ENCODE results near the gene SF3B3.
"Not testable (repeated sequence)": the region's sequence is repeated elsewhere in the genome, so short reads cannot be mapped to it uniquely, and the experiment has no call there.

The SF3B3 gene

GRCh38 chr16:70592106-70592571 is 68.5 kb downstream of the SF3B3 start:
- no peak for DNase-seq

- no peak for DNase-seq
These were observed 69.9 kb downstream of the SF3B3 start for GRCh38 chr16:70593544-70593943.

DNA sequence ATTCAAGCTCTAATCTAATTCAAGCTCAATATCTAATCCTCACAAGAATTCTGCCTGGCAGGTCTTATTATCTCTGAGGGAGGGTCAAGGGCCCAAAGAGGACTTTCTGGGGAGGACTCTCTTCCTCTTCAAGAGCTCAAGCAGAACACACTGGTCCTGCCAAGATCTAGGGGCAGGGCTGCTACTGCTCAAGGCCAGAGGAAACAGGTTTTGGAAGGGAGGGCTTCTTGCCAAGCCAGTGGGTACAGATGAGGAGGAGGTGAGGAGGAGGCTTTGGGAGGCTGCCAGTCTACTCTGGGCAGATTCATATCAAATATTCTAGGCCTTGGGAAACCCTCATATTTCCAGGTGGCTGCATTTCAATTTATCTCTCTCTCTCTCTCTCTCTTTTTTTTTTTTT is 71.0 kb downstream of the SF3B3 start:
- DNase-seq, result peak; percentile 11 to 13

DNA sequence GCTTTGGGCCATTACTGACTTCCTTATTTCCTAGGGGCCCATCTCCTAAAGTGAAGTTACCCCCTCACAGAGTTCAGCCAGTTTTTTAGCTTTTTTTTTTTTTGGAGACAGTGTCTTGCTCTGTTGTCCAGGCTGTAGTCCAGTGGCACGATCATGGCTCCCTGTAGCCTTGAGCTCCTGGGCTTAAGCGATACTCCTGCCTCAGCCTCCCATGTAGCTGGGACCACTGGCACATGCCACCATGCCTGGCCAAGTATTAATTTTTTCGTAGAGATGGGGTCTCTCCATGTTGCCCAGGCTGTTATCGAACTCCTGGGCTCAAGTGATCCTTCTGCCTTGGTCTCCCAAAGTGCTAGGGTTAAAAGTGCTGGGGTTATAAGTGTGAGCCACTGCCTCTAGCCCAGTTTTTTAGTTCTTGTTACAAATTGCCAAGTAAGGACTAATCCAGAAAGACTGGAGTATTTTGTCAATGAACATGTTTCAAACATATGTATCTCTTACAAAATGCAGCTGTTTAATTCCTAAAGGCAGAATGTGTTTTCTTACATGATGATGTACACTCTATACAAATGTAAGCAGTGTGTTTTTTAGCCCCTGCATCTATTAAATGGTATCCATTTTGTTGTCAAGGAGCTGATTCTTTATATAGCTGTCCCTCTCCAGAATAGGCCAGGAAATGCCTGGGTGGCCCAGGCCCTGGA is 73.7 kb downstream of the SF3B3 start:
- DNase-seq, result no peak

GRCh38 chr16:70598937-70599503 is 75.4 kb downstream of the SF3B3 start:
- DNase-seq, result no peak

DNA sequence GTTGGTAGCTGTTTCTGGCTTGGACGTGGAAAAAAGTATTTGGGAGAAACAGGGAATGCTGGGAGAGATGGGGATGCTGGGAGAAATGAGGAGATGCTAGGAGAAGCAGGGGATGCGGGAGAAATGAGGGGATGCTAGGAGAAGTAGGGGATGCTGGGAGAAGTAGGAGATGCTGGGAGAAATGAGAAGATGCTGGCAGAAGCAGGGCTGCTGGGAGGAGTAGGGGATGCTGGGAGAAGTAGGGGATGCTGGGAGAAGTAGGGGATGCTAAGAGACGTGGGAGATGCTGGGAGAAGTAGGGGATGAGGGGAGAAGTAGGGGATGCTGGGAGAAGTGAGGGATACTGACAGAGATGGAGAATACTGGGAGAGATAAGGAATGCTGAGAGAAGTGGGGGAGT is 77.1 kb downstream of the SF3B3 start:
- DNase-seq, result no peak

DNA sequence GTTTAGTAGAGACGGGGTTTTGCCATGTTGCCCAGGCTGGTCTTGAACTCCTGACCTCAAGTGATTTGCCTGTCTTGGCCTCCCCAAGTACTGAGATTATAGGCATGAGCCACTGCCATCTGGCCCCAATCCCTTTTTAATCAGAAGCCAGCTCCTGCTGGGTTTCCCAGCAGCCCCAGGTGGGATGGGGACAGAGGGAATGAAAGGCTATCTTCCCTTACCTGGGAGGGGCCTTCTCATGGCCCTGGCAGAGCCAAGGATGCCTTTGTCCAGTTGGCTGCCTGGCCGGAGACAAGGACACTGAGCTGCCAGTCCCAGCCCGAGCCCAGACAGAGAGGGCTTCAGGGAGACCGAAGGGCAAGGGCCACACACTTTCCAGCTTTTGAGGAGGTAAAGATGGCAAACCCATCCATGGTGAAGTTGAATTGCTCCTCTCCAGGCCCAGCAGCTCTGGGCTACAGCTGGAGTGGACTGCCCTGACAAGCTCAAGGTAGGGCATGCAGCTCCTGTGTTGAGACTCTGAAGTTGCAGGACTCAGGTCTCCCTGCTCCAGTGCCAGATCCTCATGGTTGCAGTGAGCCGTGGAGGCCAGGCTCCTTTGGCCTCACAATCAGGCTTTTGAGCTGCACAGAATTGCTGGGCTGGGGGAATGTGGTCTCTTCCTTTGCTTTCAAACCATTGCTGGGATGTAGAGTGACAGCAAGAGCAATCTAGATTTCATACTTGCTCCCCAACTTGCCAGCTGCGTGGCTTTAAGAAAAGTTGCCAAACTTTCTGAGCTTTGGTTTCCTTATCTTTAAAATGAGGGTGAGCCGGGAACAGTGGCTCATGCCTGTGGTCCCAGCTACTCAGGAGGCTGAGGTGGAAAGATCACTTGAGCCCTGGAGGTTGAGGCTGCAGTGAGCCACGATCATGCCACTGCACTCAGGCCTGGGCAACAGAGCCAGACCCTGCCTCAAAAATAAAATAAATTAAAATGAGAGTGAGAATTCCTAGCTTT is 78.3 kb downstream of the SF3B3 start:
- DNase-seq, result no peak

- no peak for DNase-seq
These were observed 79.2 kb downstream of the SF3B3 start for GRCh38 chr16:70602831-70603230.

- DNase-seq, result no peak
These were observed 81.0 kb downstream of the SF3B3 start for GRCh38 chr16:70604407-70605282.

GRCh38 chr16:70605283-70605657 is 81.7 kb downstream of the SF3B3 start:
- DNase-seq, result no peak

DNA sequence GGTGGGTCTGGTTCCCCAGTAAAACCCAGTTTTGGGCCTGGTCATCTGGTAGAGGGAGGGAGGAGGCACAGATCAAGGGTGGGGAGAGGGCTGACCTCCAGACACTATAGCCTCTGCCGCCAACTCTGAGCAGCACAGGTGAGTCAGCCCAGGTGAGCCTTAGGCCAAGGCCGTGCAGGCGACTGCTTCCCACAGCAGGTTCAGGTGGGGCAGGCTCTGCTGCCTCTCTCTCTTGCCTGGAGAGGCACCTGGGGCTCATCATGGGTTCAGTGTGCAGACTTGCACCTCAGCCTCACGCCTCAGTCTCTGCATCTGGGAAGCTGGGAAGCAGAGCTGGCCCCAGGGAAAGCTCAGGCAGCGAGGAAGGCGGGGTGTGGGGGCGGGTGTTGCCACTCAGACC is 84.9 kb downstream of the SF3B3 start:
- no peak for DNase-seq

DNA sequence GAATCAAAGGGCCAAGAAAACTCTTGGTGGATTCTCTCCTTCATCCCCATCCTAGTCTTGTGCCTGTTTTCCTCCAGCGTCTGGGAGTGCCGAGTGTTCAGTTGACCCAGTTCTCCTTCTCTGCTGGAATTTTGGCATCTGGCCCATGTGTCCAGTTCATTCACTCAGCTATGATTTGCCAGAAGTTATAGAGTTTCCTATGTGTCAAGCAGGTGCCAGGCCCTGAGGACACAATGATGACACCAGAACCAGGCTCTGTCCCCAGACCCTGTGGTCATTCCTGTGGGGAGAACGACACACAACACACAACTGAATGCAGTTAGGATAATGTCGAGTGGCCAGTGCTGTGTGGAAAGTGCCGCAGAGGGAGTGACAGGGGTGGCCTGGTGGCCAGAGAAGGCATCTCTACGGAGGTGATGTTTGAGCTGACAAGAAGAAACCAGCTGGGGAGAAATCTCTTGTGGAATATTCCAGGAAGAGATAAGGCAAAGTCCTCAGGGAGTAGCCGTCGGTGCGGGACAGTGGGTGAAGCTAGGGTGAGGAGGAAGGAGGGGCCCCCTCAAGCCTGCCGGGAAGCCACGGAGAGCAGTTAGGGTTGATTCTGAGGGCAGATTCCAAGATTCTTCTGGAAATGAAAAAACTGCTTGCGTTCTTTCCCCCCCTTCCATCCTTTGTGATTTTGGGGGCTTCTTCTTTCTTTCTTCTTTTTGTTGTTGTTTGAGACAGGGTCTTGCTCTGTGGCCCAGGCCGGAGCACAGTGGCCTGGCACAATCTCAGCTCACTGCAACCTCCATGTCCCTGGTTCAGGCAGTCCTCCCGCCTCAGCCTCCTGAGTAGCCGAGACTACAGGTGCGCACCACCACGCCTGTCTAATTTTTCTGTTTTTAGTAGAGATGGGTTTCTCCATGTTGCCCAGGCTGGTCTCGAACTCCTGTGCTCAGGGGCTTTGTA is 86.9 kb downstream of the SF3B3 start:
- no peak for DNase-seq

DNA sequence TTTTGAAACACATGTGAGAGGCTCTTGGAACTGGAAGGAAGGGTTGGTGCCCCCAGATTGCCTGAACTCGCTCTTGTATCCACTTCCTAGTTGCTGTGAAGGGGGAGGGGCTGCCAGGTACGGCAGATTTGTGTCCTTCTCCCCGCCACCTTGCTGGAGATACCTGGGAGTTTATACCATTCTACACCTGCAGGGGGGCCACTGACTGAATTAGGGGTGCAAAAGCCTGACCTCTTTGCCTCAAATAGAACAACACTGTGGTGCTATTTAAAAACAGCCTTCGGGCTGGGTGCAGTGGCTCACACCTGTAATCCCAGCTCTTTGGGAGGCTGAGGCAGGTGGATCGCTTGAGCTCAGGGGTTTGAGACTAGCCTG is 87.6 kb downstream of the SF3B3 start:
- no peak for DNase-seq

- DNase-seq, result no peak
These were observed 88.2 kb downstream of the SF3B3 start for GRCh38 chr16:70611785-70612303.

DNA sequence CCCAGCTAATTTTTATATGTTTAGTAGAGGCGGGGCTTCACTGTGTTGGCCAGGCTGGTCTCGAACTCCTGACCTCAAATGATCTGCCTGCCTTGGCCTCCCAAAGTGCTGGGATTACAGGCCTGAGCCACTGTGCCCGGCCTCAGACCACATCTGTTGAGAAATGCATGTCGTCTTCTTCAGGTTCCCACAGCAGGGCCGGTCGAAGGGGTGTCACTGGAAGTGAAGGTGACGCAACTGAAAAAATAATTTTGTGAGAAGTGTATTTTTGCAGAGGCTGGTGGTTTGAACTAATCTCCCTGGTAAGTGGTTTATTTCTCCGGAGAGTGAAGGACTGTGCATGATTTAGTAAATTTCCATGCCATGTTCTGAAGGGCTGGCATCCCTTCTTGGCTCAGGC is 89.3 kb downstream of the SF3B3 start:
- no peak for DNase-seq

GRCh38 chr16:70614208-70614951 is 90.8 kb downstream of the SF3B3 start:
- no peak for DNase-seq

- no peak for DNase-seq
These were observed 92.3 kb downstream of the SF3B3 start for GRCh38 chr16:70615945-70616344.

- DNase-seq, result not testable (repeated sequence)
These were observed 98.2 kb downstream of the SF3B3 start for GRCh38 chr16:70621864-70622263.
